GM12801 (cell line): ENCODE data around the gene LRMDA.

ENCODE experiments used
- TF ChIP-seq, protein P1 (sequence below): IDR thresholded peaks from one replicate; pipeline ENCODE4 v1.5.1; 2011; ENCODE audit warnings: control low read depth; ENCODE audit not compliant: insufficient read length; ENCODE audit errors: extremely low read depth

LRMDA gene

GRCh38 chr10:75617485-75618155 lies 186.2 kb downstream of the LRMDA start:
- TF ChIP-seq, protein P1, sequence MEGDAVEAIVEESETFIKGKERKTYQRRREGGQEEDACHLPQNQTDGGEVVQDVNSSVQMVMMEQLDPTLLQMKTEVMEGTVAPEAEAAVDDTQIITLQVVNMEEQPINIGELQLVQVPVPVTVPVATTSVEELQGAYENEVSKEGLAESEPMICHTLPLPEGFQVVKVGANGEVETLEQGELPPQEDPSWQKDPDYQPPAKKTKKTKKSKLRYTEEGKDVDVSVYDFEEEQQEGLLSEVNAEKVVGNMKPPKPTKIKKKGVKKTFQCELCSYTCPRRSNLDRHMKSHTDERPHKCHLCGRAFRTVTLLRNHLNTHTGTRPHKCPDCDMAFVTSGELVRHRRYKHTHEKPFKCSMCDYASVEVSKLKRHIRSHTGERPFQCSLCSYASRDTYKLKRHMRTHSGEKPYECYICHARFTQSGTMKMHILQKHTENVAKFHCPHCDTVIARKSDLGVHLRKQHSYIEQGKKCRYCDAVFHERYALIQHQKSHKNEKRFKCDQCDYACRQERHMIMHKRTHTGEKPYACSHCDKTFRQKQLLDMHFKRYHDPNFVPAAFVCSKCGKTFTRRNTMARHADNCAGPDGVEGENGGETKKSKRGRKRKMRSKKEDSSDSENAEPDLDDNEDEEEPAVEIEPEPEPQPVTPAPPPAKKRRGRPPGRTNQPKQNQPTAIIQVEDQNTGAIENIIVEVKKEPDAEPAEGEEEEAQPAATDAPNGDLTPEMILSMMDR: no peak

DNA sequence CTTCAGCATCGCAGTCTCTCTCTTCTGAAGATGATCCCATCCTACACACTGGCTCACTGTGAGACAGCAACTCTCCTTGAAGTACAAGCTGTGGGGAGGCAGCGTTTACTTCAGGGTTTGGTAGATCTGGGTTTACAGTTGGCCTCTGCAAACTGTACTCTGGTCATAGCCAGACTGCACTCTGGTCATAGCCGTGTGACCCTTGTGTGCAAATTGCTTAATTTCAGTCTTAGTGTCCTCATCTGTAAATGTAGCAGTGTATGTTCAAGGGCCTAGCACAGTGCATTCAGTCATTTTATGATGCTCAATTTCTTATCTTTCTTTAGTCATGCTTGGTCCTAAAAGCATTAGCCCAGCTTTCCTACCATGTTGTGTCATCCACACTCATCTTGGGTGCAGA lies 188.2 kb downstream of the LRMDA start:
- TF ChIP-seq, protein P1: no peak

DNA sequence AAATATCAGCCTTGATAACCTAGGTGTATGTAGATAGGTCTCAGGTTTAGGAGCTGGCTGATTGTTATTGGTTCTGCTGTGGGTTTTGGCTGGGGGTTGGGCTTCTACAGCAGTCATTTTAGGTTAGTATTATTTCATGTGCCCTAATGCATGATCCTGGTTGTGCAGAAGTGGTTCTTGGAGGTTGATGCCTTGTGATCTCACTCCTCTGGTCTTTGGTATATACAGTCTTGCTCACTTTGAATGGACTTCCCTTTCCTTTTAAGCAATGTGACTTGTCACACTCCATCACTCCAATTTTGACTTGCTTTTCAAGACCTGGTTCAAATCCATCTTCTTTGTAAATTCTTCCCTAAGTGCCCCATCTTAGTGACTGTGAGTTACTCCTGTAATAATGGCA lies 188.9 kb downstream of the LRMDA start:
- TF ChIP-seq, protein P1: no peak

GRCh38 chr10:75622503-75622902 lies 191.1 kb downstream of the LRMDA start:
- TF ChIP-seq, protein P1: no peak

DNA sequence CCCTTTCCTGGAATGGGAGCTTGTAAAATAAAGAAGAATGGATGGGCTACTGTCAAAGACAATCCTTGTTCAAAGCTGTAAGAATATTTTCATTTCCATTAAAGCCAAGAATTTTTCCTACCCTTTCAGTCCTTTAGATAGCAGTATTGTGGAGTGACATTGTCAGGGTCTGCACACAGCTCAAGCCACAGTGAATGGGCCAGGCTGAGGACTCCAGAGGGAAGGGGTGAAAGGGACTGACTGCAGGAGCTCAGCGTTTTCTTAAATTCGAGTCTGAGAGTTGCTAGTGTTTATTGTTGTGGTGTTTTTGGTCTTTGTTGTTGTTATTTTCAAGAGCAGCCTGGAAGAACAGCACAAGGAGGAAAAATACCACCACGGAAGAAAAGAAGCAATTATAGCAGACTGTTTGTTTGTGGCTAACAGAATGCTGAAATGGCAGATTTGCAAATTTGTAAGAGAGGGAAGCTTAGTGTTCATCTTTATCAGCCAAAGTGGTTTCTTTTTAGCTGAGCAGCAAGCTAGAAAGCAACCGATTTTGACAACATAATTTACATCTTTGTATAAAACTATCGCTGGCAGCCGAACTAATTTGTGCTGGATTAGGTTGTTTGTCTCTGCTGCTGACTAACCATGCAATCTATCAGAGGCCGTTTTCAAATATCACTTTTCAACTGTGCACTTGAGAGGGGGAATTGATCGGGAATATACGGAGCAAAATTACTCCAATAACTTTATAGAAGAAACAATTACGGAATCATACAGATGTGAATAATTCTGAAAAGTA lies 192.1 kb downstream of the LRMDA start:
- TF ChIP-seq, protein P1: no peak

- TF ChIP-seq, protein P1: no peak
Measured at GRCh38 chr10:75624638-75625037, 193.2 kb downstream of the LRMDA start.

GRCh38 chr10:75630746-75631145 lies 199.3 kb downstream of the LRMDA start:
- TF ChIP-seq, protein P1: no peak
